ENCODE measurements around the gene MAEL.

DNA sequence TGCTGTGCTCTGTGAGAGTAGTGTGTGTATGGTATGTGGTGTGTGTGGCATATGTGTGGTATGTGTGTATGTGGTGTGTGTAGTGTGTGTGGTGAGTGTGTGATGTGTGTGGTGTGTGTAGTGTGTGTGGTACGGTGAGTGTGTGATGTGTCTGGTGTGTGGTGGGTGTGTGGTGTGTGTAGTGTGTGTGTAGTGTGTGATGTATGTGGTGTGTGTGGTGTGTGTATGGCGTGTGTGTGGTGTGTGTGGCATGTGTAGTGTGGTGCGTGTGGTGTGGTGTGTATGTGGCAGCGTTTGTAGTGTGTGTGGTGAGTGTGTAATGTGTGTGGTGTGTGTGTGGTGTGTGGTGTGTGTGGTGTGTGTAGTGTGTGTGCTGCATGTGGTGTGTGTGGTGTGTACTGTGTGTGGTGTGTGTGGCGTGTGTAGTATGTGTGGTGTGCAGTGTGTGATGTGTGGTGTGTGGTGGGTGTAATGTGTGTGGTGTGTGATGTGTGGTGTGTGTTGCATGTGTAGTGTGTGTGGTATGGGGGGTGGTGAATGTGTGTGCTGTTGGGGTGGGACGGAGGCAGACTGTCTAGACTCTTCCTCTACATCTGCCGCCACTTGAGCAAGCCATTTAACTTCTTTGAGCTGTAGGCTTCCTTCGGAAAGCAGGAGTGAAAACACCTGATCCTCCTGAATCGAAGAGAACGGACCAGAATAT is 67.6 kb downstream of the MAEL start:
- TF ChIP-seq, protein P1, sequence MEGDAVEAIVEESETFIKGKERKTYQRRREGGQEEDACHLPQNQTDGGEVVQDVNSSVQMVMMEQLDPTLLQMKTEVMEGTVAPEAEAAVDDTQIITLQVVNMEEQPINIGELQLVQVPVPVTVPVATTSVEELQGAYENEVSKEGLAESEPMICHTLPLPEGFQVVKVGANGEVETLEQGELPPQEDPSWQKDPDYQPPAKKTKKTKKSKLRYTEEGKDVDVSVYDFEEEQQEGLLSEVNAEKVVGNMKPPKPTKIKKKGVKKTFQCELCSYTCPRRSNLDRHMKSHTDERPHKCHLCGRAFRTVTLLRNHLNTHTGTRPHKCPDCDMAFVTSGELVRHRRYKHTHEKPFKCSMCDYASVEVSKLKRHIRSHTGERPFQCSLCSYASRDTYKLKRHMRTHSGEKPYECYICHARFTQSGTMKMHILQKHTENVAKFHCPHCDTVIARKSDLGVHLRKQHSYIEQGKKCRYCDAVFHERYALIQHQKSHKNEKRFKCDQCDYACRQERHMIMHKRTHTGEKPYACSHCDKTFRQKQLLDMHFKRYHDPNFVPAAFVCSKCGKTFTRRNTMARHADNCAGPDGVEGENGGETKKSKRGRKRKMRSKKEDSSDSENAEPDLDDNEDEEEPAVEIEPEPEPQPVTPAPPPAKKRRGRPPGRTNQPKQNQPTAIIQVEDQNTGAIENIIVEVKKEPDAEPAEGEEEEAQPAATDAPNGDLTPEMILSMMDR (IDR thresholded peaks at IDR 0.05; ENCODE audit: low read depth, low read length): no peak
- no peak for TF ChIP-seq EZH2phosphoT487 (IDR thresholded peaks at IDR 0.05; ENCODE audit: low read depth)

Measured in OCI-LY3 (cell line).